ENCODE data around the gene PCED1B.

DNA sequence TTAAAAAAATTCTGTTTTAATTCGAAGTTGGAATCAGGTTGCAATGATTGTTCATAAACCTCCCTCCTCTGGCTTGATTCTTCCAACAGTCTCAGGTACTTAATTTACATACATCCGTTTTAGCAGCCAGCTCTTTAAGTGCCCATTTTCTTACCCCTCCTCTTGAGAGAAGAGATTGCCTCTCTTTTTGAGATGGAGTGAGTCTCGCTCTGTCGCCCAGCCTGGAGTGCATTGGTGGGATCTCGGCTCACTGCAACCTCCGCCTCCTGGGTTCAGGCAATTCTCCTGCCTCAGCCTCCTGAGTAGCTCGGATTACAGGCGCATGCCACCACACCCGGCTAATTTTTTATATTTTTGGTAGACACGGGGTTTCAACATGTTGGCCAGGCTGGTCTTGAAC lies 146.8 kb downstream of the PCED1B start:
- TF ChIP-seq, protein P1, sequence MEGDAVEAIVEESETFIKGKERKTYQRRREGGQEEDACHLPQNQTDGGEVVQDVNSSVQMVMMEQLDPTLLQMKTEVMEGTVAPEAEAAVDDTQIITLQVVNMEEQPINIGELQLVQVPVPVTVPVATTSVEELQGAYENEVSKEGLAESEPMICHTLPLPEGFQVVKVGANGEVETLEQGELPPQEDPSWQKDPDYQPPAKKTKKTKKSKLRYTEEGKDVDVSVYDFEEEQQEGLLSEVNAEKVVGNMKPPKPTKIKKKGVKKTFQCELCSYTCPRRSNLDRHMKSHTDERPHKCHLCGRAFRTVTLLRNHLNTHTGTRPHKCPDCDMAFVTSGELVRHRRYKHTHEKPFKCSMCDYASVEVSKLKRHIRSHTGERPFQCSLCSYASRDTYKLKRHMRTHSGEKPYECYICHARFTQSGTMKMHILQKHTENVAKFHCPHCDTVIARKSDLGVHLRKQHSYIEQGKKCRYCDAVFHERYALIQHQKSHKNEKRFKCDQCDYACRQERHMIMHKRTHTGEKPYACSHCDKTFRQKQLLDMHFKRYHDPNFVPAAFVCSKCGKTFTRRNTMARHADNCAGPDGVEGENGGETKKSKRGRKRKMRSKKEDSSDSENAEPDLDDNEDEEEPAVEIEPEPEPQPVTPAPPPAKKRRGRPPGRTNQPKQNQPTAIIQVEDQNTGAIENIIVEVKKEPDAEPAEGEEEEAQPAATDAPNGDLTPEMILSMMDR (IDR thresholded peaks at IDR 0.05): no peak
- TF ChIP-seq POLR2AphosphoS5 (IDR thresholded peaks at IDR 0.05): no peak

Measured in upper lobe of left lung (tissue), 4 donors.